GM12891 (cell line): ENCODE results near the gene ORC1. TPM values are rescaled to one million over a fixed set of nuclear protein-coding genes. Genes with fewer than 3 reads are reported as not detected.
A peak's percentile ranks its signal among the peaks of the same experiment; 100 is the strongest.

Source experiments
- DNase-seq: peaks from one replicate; pipeline ENCODE4 v3.0.0; 2011; ENCODE audit warnings: low spot score; ENCODE audit not compliant: insufficient read length
- FAIRE-seq: peaks from 2 replicates; lab custom pipeline; 2011; peaks lifted over from hg19 to GRCh38; lab: Jason Lieb, UNC
- PAX5 ChIP-seq: IDR thresholded peaks from 2 replicates; pipeline ENCODE4 v1.6.1; 2011; ENCODE audit warnings: low read length, moderate library complexity, mild to moderate bottlenecking; ENCODE audit not compliant: insufficient read depth, severe bottlenecking
- POLR2A ChIP-seq: IDR thresholded peaks from 2 replicates; pipeline ENCODE4 v1.6.1; 2011; ENCODE audit warnings: low read depth, low read length, control low read depth
- POLR2AphosphoS5 ChIP-seq: IDR thresholded peaks from 2 replicates; pipeline ENCODE4 v1.6.1; 2011; ENCODE audit warnings: low read depth, low read length, control low read depth
- POU2F2 ChIP-seq: IDR thresholded peaks from 2 replicates; pipeline ENCODE4 v1.6.1; 2011; ENCODE audit warnings: low read depth, mild to moderate bottlenecking, control low read depth, low read length, moderate library complexity
- SPI1 ChIP-seq: IDR thresholded peaks from 2 replicates; pipeline ENCODE4 v1.6.1; 2011; ENCODE audit warnings: low read depth, low read length, control low read depth
- TAF1 ChIP-seq: IDR thresholded peaks from 2 replicates; pipeline ENCODE4 v1.6.1; 2011; ENCODE audit warnings: low read depth, low read length, control low read depth
- polyA plus RNA-seq: library from polyadenylated mRNA; unstranded; fragments of >200 nt; gene quantifications from one replicate; pipeline ENCODE4 v1.2.1, GENCODE V29; 2012; ENCODE audit warnings: low read depth, missing spikeins, inconsistent platforms; ENCODE audit not compliant: missing spikeins

ORC1 gene
- polyA plus RNA-seq, result 12.2 TPM

- peak; percentile 73 for DNase-seq
- TF ChIP-seq TAF1 (peak; percentile 66), POLR2A (peak; percentile 94), POU2F2 (peak; percentile 25; the same call in 1 of the 2 replicates), POLR2AphosphoS5 (peak; percentile 95), SPI1 (no peak)
- FAIRE-seq, result peak; percentile 98
These were observed at the start of gene ORC1, which contains the start of gene PRPF38A for GRCh38 chr1:52404116-52404974. TSS of gene ORC1 (minus strand) at chr1:52404423. CDS start at chr1:52402223, 2,200 bp downstream. TSS of gene PRPF38A (plus strand) at chr1:52404602. CDS start at chr1:52404750, 148 bp downstream.

GRCh38 chr1:52444463-52444862 is 40.2 kb upstream of the ORC1 start:
- TF ChIP-seq POLR2A, result no peak
- no peak for TF ChIP-seq POLR2AphosphoS5
- no peak for TF ChIP-seq TAF1
- TF ChIP-seq PAX5, result no peak
- TF ChIP-seq SPI1, result no peak
- no peak for TF ChIP-seq POU2F2
- no peak for DNase-seq
- FAIRE-seq, result no peak

- DNase-seq (no peak), FAIRE-seq (no peak)
- TF ChIP-seq TAF1 (no peak), POU2F2 (no peak), POLR2A (no peak)
These were observed 35.8 kb upstream of the ORC1 start for GRCh38 chr1:52439976-52440375.

GRCh38 chr1:52436817-52437216 is 32.6 kb upstream of the ORC1 start:
- DNase-seq, result no peak
- TF ChIP-seq SPI1 (no peak), POU2F2 (no peak), POLR2A (no peak), TAF1 (no peak), POLR2AphosphoS5 (no peak), PAX5 (no peak)
- FAIRE-seq, result no peak

- DNase-seq, result no peak
- no peak for FAIRE-seq
These were observed 31.4 kb upstream of the ORC1 start for GRCh38 chr1:52435650-52436049.

GRCh38 chr1:52435211-52435610 is 31.0 kb upstream of the ORC1 start:
- FAIRE-seq, result no peak
- no peak for DNase-seq
- TF ChIP-seq SPI1 (no peak), TAF1 (no peak), POLR2AphosphoS5 (no peak), POU2F2 (no peak)

More at GRCh38 chr1:52435650-52436049, 31.4 kb upstream of the ORC1 start:
- TF ChIP-seq SPI1 (no peak), TAF1 (no peak), POLR2AphosphoS5 (no peak), POLR2A (no peak), POU2F2 (no peak), PAX5 (no peak)

GRCh38 chr1:52432807-52433206 is 28.6 kb upstream of the ORC1 start:
- FAIRE-seq (no peak), DNase-seq (no peak)
- TF ChIP-seq POLR2AphosphoS5, result no peak
- no peak for TF ChIP-seq SPI1
- TF ChIP-seq POU2F2, result no peak
- no peak for TF ChIP-seq TAF1
- TF ChIP-seq PAX5, result no peak
- no peak for TF ChIP-seq POLR2A

- peak; percentile 9 for FAIRE-seq
- TF ChIP-seq TAF1 (no peak), PAX5 (no peak), SPI1 (no peak), POU2F2 (no peak), POLR2A (no peak), POLR2AphosphoS5 (no peak)
- DNase-seq, result no peak
These were observed 22.9 kb upstream of the ORC1 start for GRCh38 chr1:52427152-52427551.

GRCh38 chr1:52426371-52426770 is 22.1 kb upstream of the ORC1 start:
- no peak for DNase-seq
- TF ChIP-seq POU2F2 (no peak), TAF1 (no peak), SPI1 (no peak), POLR2A (no peak), PAX5 (no peak), POLR2AphosphoS5 (no peak)
- no peak for FAIRE-seq

- DNase-seq, result no peak
- TF ChIP-seq SPI1 (no peak), PAX5 (no peak), TAF1 (no peak), POLR2AphosphoS5 (no peak), POLR2A (no peak), POU2F2 (no peak)
- FAIRE-seq, result no peak
These were observed 20.6 kb upstream of the ORC1 start for GRCh38 chr1:52424813-52425212.
